Inflammatory macrophage treated with lipopolysaccharide for 4 hours (primary cell): ENCODE results near the gene TAPT1.
"Not testable (repeated sequence)": the region's sequence is repeated elsewhere in the genome, so short reads cannot be mapped to it uniquely, and the experiment has no call there.

Source experiments
- DNase-seq: peaks from one replicate; pipeline ENCODE4 v3.0.0-alpha.2; 2020

The TAPT1 gene

DNA sequence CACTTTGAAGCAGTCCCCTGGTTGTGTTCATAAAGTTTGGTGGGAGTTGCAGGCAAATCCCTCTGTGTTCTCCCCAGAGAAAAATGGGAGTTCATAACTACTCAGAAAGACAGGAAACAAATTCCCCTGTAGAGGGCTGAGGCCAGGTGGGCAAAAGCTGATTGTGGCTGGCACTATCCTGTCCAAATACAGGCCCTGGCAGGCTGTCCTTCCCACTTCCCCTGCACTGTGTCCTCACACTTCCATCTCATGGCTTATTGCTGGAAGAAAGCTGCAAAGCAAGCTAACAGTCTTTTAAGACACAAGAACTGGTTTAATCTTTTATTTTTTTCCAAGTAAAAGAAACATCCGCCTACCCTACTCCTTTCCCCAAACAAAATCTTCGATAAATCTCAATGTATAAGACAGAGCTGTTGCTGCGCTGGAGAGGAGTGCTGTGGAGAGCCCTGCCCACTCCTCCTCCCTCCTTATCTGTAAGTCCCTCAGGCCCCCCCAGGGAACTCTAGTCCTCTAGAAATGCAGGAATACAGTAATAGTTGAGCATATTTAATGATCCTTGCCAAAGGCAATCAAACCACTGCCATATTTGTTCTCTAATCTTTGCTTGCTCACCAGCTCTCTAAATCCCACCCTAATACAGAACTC is 14.0 kb downstream of the TAPT1 start:
- DNase-seq, result no peak

DNA sequence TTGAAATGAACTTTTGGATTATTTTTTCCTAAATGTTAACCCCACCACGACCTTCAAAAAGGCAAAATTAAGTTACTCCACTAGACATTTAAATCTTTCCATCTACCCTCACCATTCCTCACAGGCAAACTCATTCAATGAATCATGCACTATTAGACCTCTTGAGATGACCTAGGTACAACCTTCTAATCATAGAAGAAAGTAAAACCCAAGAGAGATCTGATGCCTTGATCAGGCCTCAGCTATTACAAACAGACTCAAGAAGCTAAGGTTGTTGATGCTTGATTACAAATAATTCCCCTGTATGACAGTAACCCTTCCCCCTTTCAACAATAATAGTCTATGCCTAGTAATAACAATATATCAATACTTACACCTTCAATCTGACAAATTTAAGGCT is 18.9 kb downstream of the TAPT1 start:
- no peak for DNase-seq

GRCh38 chr4:16206848-16207247 is 19.4 kb downstream of the TAPT1 start:
- no peak for DNase-seq

- no peak for DNase-seq
Observed at GRCh38 chr4:16206301-16206700, 20.0 kb downstream of the TAPT1 start.

- DNase-seq, result no peak
Observed at GRCh38 chr4:16205298-16206164, 20.7 kb downstream of the TAPT1 start.

DNA sequence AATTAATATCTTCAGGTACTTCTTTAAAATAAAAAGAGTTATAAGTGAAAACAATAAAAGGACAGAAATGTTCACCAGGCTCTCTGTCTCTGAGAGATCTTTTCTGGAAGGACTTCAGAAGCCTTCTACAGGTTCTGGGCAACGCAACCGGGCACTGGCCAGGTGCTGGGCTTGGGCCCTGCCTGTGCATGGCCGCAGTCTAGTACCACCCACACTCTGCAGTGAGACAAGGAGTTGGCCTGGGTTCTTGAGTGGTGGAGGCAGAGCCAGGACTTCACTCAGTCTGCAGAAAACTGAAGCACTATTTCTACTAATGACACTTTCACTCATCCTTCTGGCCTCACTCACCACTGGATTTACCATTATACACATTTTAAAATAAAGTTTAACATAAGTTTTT is 21.8 kb downstream of the TAPT1 start:
- no peak for DNase-seq

GRCh38 chr4:16203083-16203482 is 23.2 kb downstream of the TAPT1 start:
- DNase-seq, result no peak

- DNase-seq, result no peak
Observed at GRCh38 chr4:16202598-16202997, 23.7 kb downstream of the TAPT1 start.

GRCh38 chr4:16199093-16199492 is 27.2 kb downstream of the TAPT1 start:
- peak; percentile 54 for DNase-seq

- DNase-seq, result no peak
Observed at GRCh38 chr4:16197876-16198665, 28.2 kb downstream of the TAPT1 start.

DNA sequence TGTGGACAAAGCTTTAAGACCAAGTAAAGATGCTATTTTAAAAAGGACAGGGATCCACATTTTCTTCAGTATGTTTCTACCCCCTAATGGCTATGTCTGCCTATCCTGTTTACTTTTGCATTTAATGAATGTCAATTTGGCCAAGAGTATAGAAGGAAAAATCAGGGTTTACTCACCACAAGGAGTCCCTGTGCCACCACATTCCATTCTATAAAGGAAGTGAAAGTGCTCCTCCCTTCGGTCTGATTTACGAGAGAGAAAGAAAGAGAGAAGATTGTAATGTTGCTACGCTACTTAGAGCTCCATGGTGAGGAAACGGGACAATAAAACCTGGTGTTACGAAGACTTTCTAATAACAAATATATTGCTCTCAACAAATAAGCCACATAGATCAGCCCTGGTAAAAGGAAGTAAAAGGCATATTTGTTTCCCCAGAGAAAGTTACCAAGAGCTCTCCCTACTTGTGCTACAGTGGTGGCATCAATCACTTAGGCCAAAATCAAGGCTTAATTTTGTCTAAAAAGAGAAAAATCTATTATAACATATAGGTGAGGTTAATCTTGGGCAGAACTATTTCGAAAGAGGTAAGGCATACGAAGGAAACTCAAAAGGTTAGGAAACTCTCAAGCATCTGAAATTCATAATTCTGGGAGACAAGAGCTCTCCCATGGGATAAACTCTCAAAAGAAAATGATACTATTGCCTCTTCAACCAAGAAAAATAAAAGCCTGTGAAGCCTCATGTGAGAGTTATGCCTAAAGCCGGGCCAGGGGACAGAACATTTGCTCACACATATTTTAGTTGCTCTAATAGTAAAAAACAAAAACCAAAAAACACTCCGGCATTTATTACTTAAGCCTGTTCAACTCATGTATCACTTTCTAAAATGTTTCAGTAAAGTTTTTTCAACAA is 29.5 kb downstream of the TAPT1 start:
- peak; percentile 82 for DNase-seq

DNA sequence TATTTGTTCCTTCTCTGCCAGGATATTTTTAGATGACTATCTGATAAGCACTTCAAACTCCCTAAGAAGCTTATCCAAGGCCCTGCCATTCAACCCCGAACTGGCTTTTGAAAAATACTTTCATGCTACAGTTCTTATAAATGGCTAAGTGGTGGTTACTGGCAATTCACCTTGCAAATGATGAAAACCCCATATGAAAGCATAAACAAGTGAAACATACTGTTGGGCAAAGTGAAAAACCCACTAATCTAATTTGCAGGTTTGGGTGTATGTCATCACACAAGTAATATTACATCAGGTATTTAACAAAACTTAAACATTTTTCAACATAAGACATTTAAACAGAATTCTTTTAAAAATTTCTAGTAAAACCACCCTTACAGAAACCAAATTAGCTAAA is 31.1 kb downstream of the TAPT1 start:
- no peak for DNase-seq

DNA sequence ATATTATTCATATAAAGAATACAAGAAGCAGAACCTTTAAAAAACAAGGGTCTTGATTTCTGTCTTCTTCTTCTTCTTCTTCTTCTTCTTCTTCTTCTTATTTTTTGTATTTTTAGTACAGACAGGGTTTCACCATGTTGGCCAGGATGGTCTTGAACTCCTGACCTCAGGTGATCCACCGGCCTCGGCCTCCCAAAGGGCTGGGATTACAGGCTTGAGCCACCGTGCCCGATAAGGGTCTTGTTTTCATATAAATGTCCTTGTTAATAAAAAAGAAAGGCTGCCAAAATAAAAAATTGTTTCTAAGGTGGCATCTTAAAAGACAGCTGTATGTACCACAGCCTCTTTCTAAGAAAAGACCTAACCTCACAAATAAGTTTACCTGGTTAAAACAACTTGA is 31.5 kb downstream of the TAPT1 start:
- not testable (repeated sequence) for DNase-seq

DNA sequence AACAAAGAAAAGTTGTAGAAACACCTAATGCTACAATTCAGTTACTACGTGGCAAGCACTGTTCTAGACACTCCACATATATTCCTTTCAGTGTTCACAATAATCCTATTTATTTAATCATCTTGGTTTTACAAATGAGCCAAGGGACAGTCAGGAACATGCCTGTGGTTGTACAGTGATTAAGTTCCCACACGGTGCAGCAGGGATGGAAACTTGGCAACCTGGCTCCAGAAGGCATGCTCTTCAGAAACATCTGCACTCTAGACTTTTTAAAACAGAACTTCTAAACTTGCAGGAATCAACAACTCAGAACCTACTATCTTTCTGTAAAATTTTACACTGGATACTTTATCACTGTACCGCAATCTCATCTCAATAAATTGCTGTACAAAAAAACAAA is 32.1 kb downstream of the TAPT1 start:
- DNase-seq, result no peak

DNA sequence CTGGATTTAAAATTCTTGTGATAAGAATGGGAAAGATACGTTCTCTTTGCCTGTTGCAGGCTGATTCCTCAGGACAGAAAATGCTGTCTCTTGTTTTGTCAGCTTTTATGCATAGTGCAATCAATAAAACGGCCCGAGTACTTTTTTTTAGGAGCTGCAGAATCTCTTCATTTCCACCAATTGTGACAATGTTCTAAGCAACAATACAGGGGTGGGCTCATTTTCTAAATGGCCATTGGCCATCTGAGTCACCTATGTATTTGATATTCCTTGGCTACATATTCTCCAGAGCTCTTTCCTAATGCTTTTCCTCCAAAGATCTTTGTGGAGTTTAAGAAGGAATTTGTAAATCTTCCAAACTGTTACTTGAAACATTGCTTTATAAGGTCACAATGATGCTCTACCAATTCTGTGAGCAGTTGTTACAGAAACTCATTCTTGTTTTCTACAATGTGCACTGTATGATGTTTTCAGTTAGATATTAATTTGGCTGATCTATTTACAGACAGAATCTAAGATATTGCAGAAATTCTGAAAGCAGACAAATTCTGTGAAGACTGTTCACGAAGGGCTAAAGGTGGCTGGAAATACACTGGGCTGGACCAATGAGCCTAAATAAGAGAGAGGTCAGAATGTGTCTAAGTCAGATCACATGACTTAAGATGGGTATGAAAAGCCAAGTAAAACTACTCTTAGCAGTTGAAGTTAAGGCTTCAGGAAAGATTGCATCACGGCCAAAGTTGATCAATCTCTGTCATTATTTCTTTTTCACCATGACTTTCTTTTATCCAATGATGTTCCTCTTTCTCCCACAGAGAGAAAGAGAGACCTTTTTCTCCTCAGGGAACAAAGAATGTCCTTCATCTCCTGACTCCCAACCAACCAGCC is 33.4 kb downstream of the TAPT1 start:
- DNase-seq, result peak; percentile 70

DNA sequence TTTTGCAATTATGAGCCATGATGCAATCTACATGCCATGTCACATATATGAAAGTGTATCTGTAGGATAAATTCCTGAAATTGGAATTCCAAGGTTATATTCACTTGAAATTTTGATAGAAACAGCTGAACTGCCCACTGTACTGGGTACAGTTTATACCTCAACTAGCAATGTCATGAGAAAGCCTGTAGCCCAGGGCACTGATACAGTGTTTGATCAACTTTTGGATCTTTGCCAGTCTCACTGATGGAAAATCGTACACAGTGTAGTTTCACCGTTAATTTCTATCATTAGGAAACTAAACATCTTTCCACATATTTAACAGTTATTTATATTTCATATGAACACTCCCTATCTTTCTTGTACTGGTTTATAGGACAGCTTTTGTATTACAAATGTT is 34.2 kb downstream of the TAPT1 start:
- DNase-seq, result no peak

DNA sequence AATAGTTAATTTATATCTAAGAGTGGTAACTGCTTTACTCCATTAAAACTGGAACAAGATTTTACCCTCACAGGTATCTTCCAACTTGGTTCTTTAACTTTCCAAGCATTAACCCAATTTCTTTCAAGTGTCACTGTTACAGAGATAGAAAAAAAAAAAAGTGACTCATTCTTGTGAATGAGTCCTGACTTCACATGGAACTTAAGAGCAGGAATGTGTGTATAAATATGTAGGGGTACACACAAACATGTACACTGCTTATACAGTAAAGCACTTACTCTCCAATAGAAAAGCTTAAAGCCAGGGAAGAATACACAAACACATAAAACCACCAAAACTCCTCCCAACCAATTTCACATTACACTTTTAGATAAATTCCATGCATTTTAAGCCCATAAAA is 38.8 kb downstream of the TAPT1 start:
- DNase-seq, result no peak

GRCh38 chr4:16186986-16187385 is 39.3 kb downstream of the TAPT1 start:
- DNase-seq, result no peak

- no peak for DNase-seq
Observed at GRCh38 chr4:16183604-16184003, 42.7 kb downstream of the TAPT1 start.

DNA sequence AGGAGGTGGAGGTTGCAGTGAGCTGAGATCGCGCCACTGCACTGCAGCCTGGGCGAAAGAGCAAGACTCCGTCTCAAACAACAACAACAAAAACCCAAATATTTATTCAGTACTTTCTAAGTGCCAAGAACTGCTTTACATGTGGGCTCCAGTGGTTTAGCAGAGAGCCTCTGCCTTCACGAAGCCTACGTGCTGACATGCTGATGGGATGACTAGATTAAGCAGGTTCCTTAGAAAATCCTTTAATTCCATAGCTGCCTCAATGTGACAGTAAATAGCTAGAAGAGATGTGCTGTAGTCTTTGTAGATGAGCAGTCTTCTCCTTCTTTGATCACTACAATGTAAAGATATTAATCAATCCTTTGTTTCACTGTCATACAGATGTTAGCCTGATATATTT is 49.6 kb downstream of the TAPT1 start:
- no peak for DNase-seq

DNA sequence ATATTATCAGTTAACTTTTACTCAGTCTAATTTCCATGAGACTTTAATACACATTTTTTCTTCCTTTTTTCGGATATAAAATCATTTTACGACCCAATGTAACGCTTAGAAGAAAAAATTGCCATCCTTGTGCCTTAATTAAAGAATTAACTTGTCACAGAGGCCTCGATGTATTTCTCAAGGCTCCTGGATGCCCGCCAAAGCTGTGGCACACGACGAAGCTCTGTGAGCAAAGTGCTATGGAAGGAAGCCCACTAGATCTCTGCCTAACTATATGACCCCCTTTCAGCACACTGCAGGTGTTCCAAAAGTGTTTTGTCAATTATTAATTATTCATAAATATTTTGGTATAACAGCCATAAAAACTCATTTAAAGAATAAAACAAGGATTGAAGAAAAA is 54.4 kb downstream of the TAPT1 start:
- no peak for DNase-seq

DNA sequence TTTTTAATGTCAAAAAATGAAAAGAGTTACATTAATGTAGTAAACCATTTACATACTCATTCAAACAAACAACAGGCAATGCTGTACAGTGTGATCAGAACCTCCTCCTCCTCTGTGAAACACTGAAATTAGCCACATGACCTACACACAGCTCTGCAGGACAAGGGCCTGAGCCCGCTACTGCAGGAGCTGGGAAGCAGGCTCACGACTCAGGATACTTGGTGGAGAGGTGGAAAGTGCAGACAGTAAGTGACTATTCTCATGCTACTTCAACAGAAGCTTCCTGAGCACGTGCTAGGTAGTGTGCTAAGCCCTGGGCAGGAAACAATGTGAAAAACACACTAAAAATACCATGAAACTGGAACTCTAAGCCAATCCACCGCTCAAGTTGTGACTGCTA is 56.8 kb downstream of the TAPT1 start:
- DNase-seq, result no peak
